Activated CD4-positive, CD25-positive, alpha-beta regulatory T cell treated with anti-CD3 and anti-CD28 coated beads, Interleukin-2, amount 50 U/mL, for 16 hours (primary cell): ENCODE measurements around the gene TRAM2.

Experiments used
- DNase-seq: peaks from one replicate; pipeline ENCODE4 v3.0.0-alpha.2; 2020; ENCODE audit warnings: low read depth, low spot score

TRAM2 gene

GRCh38 chr6:52577022-52577777, at the start of gene TRAM2:
TRAM2 (minus strand) TSS chr6:52577060; CDS start chr6:52576915, 145 bp downstream.
- DNase-seq = peak; percentile 58

GRCh38 chr6:52622810-52623209, 46.0 kb upstream of the TRAM2 start:
- DNase-seq = no peak

- DNase-seq = no peak
Observed at GRCh38 chr6:52621631-52622030, 44.8 kb upstream of the TRAM2 start.

- DNase-seq = no peak
Observed at GRCh38 chr6:52620906-52621190, 44.0 kb upstream of the TRAM2 start.

GRCh38 chr6:52620055-52620905, 43.4 kb upstream of the TRAM2 start:
- DNase-seq = no peak

- no peak for DNase-seq
Observed at GRCh38 chr6:52617087-52617486, 40.2 kb upstream of the TRAM2 start.

- DNase-seq = no peak
Observed at GRCh38 chr6:52616059-52616690, 39.3 kb upstream of the TRAM2 start.

GRCh38 chr6:52612336-52613054, 35.6 kb upstream of the TRAM2 start:
- DNase-seq = no peak

- no peak for DNase-seq
Observed at GRCh38 chr6:52611833-52612232, 35.0 kb upstream of the TRAM2 start.

GRCh38 chr6:52610745-52611355, 34.0 kb upstream of the TRAM2 start:
- no peak for DNase-seq

- DNase-seq = no peak
Observed at GRCh38 chr6:52610011-52610410, 33.2 kb upstream of the TRAM2 start.

- no peak for DNase-seq
Observed at GRCh38 chr6:52605610-52606185, 28.8 kb upstream of the TRAM2 start.

- DNase-seq = no peak
Observed at GRCh38 chr6:52603000-52603795, 26.3 kb upstream of the TRAM2 start.

GRCh38 chr6:52598824-52599190, 21.9 kb upstream of the TRAM2 start:
- DNase-seq = no peak

GRCh38 chr6:52598123-52598823, 21.4 kb upstream of the TRAM2 start:
- no peak for DNase-seq

- DNase-seq = no peak
Observed at GRCh38 chr6:52597738-52598122, 20.9 kb upstream of the TRAM2 start.

- no peak for DNase-seq
Observed at GRCh38 chr6:52596371-52597028, 19.6 kb upstream of the TRAM2 start.

- DNase-seq = no peak
Observed at GRCh38 chr6:52595796-52596130, 18.9 kb upstream of the TRAM2 start.

GRCh38 chr6:52595000-52595795, 18.3 kb upstream of the TRAM2 start:
- no peak for DNase-seq
